Measurements from ENCODE around the gene JAGN1.
"Not testable (repeated sequence)": the region's sequence is repeated elsewhere in the genome, so short reads cannot be mapped to it uniquely, and the experiment has no call there.

The JAGN1 gene

DNA sequence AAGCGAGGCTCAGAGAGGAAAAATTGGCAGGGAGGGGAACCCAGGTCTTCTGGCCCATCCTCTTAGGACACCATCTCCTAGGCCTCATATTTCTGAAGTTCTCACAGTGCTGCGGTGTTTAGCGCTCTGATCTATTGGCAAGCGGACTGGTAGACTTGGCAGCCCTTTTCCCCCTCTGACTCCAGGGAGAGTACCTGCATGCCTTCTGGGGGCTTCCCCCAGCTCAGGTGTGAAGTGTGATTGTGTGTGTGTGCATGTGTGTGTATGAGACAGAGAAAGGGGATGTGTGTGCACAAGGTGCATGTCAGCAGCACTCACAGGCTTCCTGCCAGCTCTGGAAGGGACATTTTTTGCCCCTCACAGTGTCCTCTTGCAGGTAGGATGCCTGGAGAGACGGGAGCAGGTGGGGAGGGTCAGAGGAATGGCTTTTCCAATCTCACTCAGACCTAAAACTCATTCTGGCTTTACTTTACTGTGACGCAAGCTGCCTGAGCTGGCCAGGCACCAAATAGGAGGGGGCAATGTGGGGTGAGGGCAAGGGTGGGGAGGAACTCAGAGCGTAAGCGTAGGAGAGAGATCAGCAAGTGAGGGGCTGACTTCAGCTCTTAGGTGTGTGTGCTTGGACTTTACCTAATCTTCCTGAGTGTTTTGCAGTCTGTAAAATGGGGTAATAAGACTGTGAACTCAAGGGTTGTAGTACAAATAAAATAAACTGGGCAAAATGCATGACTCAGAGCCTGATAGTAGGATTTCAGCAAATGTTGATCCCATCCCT is 8.2 kb downstream of the JAGN1 start:
- no peak for DNase-seq (ENCODE audit: low read depth)

GRCh38 chr3:9899289-9899791 is 8.9 kb downstream of the JAGN1 start:
- no peak for DNase-seq (ENCODE audit: low read depth)

GRCh38 chr3:9900965-9901415 is 10.6 kb downstream of the JAGN1 start:
- DNase-seq (ENCODE audit: low read depth), result not testable (repeated sequence)

DNA sequence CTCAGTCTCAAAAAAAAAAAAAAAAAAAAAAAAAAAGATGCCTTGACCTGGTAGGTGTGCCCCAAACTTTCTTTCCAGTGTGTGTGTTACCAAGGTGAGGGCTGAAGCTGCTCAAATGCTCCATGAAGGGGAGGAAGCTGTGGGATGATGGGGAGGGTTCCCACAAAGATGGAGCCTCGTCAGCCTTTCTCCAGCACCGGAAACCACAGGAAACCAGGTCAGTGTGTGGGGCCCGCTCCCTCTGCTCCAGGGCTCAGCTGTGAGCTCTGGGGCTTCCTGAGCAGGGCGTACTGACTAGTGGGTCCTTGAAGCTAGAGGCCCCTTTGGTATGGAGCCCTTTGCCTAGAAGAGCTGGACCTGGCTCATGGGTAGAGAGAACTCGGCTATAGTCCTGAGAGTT is 11.6 kb downstream of the JAGN1 start:
- no peak for DNase-seq (ENCODE audit: low read depth)

GRCh38 chr3:9902372-9903237 is 12.2 kb downstream of the JAGN1 start, which contains the start of gene IL17RE:
Gene IL17RE (plus strand): TSS chr3:9902848. CDS start chr3:9902933, 85 bp downstream.
- no peak for DNase-seq (ENCODE audit: low read depth)

DNA sequence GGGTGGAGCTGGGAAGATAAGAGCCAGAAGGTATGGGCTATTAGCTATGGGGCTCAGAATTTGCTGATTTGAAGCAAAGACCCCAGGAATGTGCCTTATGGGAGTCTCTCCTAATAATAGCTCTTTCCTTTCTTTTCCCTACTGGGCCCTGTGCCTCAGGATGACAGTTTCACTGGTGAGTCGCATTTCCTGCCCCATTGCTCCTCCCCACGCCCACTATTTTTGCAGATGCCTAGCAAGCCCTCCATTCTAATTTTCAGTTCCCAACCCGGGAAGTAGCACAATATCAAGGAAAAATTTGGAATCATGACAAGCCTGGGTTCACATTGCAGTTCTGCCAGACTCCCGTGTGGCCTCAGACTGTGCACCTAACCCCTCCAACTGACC is 12.8 kb downstream of the JAGN1 start:
- no peak for DNase-seq (ENCODE audit: low read depth)

DNA sequence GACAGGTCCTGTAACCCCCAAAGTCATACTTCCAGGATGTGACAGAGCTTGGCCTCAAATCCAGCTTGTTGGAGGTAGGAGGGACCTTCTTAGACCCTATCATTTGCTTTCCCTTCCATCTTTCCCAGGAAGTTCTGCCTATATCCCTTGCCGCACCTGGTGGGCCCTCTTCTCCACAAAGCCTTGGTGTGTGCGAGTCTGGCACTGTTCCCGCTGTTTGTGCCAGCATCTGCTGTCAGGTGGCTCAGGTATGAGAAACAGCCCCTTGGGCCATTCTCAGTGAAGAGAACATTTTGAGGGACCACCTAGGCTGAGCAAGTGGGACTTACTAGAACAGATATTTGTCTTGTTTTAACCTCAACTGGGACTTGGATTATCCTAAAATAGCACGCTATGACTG is 13.5 kb downstream of the JAGN1 start:
- DNase-seq (ENCODE audit: low read depth), result no peak

- DNase-seq (ENCODE audit: low read depth), result no peak
Observed at GRCh38 chr3:9906480-9906879, 16.1 kb downstream of the JAGN1 start.

DNA sequence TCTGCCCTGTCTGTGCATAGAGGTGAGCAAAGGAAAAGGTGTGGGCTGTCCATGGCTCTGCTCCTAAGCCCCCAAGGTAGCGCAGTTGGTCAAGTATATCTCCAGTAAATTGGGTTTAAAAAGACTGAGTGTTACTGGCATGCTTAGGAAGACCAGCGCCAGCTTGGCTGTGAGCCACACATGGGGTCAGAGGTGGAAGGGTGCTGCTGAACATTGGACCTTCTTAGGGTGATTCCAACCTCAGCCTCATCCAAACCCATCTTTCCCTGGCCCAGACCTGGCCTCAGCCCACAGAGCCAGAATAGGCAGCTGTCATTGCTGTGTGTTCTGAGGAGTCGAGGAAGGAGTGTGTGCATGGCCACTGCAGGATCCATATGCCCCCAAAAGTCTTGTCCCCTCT is 17.9 kb downstream of the JAGN1 start:
- DNase-seq (ENCODE audit: low read depth), result no peak

DNA sequence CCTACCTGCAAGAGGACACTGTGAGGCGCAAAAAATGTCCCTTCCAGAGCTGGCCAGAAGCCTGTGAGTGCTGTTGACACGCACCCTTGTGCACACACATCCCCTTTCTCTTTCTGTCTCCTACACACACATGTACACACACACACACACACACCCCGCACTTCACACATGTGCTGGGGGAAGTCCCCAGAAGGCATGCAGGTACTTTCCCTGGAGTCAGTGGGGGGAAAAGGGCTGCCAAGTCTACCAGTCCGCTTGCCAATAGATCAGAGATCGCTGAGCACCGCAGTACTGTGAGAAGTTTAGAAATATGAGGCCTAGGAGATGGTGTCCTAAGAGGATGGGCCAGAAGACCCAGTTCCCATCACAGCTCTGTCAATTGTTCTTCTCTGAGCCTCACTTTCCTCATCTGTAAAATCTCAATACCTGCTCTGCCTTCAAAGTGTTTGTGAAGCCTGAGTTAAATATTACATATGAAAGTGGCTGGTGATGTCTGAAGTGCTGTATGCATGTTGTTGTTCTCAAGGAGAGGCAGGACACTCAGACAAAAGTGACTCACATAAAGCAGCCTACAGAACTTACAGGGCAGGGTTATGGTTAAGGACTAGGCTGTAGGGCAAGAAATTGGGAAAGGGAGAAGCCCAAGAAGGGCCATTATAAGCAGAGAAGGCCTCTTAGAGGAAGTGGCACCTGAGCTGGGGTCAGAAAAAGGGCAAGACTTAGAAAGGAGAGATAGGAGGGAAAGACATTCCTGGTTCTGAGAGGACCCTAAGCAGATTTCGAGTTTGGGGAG is 19.0 kb downstream of the JAGN1 start:
- no peak for DNase-seq (ENCODE audit: low read depth)

DNA sequence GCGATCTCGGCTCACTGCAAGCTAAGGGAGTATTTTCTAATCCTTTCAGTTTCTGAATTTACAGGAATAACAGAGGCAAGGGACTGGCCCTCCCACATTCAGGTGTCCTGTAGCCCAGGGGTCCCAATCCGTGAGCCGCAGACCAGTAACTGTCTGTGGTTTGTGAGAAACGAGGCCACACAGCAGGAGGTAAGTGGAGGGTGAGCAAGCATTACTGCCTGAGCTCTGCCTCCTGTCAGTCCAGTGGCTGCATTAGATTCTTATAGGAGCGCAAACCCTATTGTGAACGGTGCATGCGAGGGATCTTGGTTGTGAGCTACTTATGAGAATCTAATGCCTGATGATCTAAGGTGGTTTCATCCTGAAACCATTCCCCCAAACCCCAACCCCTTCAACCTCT is 21.5 kb downstream of the JAGN1 start:
- DNase-seq (ENCODE audit: low read depth), result no peak

DNA sequence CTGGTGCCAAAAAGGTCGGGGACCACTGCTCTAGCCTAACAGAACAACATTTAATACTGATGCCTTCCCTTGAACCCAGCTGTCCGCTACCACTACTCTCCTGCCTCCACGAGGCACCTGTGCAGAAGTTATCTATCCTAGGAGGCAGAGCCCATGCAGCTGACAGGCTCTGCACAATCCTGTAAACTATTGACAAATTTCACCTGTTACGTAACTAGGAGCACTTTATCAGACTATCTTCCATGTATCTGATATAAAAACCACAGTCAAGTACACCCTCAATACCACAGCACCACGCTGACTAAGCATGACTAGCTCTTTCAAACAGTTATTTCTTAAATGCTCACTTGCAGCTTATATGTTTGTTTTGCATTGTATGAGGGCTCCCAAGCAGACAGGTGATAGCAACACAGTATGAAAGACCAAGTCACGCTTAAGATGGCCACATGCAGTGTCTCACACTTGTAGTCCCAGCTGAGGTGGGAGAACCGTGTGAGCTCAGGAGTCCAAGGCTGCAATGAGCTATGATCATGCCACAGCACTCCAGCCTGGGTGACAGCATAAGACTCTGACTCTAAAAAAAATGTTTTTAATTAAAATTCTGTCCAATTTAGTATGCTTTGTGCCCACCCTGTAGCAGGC is 22.0 kb downstream of the JAGN1 start:
- no peak for DNase-seq (ENCODE audit: low read depth)

DNA sequence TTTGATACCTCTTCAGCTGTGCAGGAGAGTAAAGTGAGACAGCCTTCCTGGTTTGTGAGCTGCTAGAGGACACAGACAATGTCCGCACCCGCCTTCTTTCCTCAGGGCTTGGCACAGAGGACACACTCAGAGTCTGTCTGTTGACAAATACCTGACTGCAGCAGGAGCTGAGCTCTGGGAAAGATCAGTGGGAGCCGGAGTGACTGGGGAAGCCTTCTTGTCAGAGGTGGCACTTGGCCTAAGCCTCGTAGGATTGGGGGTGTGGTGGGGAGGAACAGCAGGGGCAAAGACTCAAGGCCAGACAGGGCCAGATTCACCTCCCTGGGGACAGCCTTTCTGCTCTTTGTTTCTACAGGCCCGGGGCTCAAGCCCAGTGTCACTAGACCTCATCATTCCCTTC is 23.2 kb downstream of the JAGN1 start:
- no peak for DNase-seq (ENCODE audit: low read depth)

GRCh38 chr3:9914011-9914410 is 23.6 kb downstream of the JAGN1 start:
- DNase-seq (ENCODE audit: low read depth), result no peak

DNA sequence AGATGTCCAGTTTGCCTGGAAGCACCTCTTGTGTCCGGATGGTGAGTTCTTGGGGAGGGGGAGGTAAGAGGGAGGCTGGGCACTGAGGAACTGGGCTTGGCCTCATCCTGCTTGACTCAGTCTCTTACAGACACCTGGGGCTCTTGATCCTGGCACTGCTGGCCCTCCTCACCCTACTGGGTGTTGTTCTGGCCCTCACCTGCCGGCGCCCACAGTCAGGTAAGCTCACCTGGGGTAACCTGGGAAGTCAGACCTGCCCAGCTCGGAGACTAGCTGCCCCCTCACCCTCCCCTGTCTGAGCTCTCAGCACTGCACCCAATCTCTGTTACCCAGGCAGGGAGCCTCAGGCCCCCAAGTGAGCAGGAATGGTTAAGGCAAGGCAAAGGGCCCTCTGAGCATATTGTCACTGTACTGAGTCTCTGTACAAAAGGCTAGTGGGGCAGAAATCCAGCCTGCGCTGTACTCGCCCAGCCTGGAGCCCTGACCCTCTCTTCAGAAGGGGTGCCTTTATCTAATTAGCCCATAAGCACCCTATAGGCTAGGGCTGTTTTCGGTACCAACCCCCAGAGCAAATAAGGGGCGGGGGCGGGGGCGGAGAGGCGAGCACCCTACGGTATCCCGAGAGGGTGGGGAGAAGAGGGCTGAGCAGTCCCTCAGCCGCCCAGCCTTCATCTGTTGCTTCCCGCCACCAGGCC is 24.3 kb downstream of the JAGN1 start:
- DNase-seq (ENCODE audit: low read depth), result no peak

DNA sequence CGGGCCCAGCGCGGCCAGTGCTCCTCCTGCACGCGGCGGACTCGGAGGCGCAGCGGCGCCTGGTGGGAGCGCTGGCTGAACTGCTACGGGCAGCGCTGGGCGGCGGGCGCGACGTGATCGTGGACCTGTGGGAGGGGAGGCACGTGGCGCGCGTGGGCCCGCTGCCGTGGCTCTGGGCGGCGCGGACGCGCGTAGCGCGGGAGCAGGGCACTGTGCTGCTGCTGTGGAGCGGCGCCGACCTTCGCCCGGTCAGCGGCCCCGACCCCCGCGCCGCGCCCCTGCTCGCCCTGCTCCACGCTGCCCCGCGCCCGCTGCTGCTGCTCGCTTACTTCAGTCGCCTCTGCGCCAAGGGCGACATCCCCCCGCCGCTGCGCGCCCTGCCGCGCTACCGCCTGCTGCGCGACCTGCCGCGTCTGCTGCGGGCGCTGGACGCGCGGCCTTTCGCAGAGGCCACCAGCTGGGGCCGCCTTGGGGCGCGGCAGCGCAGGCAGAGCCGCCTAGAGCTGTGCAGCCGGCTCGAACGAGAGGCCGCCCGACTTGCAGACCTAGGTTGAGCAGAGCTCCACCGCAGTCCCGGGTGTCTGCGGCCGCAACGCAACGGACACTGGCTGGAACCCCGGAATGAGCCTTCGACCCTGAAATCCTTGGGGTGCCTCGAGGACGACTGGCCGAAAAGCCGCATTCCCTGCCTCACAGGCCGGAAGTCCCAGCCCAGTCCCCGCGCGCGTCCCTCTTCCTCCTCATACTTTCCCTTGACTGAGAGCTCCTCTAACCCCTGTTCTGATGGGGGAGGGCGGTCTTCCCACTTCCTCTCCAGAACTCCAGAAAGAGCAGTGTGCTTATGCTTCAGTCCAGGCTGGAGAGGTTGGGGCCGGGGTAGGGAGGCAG is 25.1 kb downstream of the JAGN1 start:
- peak; percentile 46 for DNase-seq (ENCODE audit: low read depth)

DNA sequence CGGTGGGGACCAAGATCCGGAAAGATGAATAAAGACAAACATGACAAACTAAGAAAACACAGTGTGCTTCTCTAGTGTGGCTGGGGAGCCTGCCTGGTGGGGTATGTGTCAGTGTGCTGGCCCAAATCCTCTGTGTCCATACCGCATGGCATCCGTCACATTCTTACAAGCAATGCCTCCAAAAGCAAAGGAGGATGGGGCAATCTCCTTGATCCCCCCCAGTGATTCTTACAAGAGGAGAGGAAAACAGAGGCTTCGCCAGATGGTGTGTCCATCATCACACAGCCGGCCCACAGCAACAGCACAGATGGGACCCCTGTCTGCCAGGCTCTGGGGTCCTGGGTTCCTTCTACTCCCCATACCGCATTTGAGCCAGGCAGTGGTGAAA is 25.9 kb downstream of the JAGN1 start:
- no peak for DNase-seq (ENCODE audit: low read depth)

DNA sequence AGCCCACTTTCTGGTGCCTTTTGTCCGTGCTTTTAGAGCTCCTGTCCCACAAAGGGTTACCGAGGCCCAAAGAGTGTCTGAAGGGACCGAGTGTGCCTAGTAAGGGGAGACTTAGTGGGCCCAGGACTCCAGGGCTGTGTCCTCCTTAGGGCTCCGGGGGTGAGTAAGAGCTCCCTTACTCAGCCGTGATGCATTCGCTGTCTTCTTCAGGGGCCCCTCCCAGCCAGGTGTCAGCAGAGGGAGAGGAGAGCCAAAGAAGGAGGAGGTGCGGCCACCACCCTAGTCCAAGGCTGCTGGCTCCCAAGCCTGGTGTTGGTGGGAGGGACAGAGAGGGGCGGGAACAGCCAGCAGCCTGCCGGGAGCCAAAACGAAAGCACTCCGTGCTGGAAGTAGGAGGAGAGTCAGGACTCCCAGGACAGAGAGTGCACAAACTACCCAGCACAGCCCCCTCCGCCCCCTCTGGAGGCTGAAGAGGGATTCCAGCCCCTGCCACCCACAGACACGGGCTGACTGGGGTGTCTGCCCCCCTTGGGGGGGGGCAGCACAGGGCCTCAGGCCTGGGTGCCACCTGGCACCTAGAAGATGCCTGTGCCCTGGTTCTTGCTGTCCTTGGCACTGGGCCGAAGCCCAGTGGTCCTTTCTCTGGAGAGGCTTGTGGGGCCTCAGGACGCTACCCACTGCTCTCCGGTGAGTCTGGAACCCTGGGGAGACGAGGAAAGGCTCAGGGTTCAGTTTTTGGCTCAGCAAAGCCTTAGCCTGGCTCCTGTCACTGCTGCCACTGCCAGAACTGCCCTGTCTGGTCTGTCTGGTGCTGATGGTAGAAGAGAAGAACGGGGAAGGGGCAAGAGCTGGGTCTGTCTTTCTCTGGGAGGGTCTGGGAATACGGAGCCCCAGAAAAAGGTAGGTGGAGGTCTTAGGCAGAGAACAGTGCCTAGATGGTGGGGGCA is 26.6 kb downstream of the JAGN1 start, which contains the start of gene IL17RC:
Gene IL17RC (plus strand): TSS at position 365 of the 947 bp plus-strand sequence. CDS start 218 bp downstream, at position 583.
- DNase-seq (ENCODE audit: low read depth), result peak; percentile 53

DNA sequence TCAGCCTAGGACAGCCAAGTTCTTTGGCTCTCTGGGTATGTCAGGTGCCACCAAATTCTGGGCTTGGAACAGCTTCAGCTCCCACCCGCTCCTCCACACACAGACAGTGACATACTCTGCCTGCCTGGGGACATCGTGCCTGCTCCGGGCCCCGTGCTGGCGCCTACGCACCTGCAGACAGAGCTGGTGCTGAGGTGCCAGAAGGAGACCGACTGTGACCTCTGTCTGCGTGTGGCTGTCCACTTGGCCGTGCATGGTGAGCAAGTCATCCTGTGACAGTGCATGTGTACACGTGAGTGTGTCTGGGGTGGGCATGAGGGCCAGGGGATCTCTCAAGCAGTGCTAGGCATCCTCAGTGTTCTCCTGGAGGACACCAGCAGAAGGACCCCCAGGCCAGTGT is 27.4 kb downstream of the JAGN1 start:
- no peak for DNase-seq (ENCODE audit: low read depth)
